HL-60 (cell line): ENCODE measurements around the gene HNRNPCL4.
"Not testable (repeated sequence)": the region's sequence is repeated elsewhere in the genome, so short reads cannot be mapped to it uniquely, and the experiment has no call there.

ENCODE experiments used
- DNase-seq, 2 experiments: peaks; one replicate each; pipeline ENCODE4 v3.0.0-alpha.2; 2010 to 2020; ENCODE audit warnings: low read depth in 1 of 2, low spot score in 1 of 2
- H3K27ac ChIP-seq: fragments of 250-450 bp; sonication (Bioruptor Pico); replicated peaks from 2 replicates; pipeline ENCODE4 v1.5.1; 2020; ENCODE audit warnings: mild to moderate bottlenecking, moderate library complexity
- H3K27me3 ChIP-seq: fragments of 250-450 bp; sonication (Bioruptor Pico); 2 replicates; pipeline ENCODE4 v1.5.1; 2021; ENCODE audit warnings: mild to moderate bottlenecking, moderate library complexity; ENCODE audit not compliant: insufficient read depth, poor library complexity, severe bottlenecking
- H3K4me3 ChIP-seq: replicated peaks from 2 replicates; pipeline ENCODE4 v1.5.1; 2011; ENCODE audit warnings: mild to moderate bottlenecking, control low read depth, low read length; ENCODE audit not compliant: insufficient read depth
- long read RNA-seq: library from polyadenylated mRNA; unstranded; transcript quantifications from one replicate; pipeline ENCODE4 v2.0.0, GENCODE V29; 2020

The HNRNPCL4 gene
- long read RNA-seq, result 0 reads

DNA sequence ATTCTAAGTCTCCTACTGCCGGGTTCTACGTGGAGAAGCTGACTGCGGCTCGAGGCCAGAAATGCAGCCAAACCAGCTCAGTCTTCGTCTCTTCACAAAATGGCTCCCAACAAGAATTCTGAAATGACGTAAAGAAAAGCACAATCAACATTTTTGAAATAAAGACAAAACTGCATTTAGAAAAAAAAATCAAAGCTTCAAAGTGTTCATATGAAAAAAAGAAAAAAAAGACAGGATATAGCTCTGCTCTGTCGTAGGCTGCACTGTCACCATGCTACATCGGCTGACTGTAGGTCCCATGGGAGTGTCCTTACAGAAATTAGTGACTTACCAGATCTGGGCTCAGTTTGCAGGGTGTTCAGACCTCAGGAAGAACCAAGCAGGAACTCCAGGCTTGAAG, at the start of gene HNRNPCL4:
Gene HNRNPCL4 (minus strand): TSS at position 101 of the 400 bp plus-strand sequence. CDS start 164 bp downstream, outside the sequence.
- not testable (repeated sequence) for H3K27me3 ChIP-seq, DNase-seq, H3K4me3 ChIP-seq, H3K27ac ChIP-seq

DNA sequence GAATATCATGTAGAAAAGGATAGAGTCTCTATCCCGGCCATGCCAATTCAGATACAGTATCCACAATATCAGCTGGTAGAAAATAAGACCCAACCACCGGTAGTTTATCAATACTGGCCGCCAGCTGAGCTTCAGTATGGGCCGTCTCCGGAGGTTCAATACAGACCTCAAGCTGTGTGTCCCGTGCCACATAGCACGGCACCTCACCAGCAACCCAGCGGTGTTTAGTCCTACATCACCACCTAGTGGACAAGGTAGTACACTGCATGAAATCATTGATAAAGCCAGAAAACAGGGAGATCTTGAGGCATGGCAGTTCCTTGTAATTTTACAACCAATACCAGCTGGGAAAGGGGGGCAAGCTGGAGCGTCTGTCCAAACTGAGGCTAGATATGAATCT, 43.3 kb upstream of the HNRNPCL4 start:
- H3K27me3 ChIP-seq, DNase-seq, H3K4me3 ChIP-seq, H3K27ac ChIP-seq: not testable (repeated sequence)

DNA sequence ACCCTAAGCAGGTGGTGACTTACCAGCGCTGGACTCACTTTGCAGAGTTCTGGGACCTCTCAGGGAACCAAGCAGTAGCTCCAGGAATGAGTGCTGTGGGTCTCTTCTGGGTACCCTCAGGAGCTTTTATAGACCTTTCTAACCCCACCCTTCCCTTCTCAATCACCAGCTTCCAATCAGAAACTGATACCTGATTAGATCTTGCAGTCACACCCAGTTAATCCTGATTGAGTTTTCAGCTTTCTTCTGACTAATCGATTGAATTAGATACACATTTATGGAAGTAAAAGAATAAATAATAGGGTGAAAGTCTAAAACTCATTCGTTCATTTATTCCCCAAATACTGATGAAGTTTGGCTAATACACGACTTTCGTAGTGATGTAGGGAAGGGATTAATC, 35.9 kb upstream of the HNRNPCL4 start, which contains the start of gene PRAMEF13:
Gene PRAMEF13 (minus strand): TSS at position 101 of the 400 bp plus-strand sequence. CDS start 1,820 bp downstream, outside the sequence.
- not testable (repeated sequence) for H3K27ac ChIP-seq, H3K27me3 ChIP-seq, H3K4me3 ChIP-seq, DNase-seq

DNA sequence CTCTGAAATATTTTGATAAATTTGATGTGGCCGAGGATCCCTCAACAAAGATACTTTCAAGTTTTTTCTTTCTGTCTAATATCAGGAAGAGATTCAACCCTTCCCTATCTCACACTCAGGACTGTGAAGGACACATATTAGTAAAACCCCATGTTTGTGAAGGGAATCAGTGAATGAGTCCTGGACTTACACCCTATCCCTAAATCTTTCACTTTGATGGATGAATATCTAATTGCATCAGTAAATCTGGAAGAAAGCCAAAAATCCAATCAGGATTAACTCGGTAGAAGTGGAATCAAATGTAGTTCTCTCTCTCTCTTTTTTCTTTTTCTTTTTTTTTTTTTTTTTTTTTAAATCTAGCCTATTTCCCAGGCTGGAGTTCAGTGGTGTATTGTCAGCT, 6.1 kb upstream of the HNRNPCL4 start, which contains the start of gene PRAMEF9:
Gene PRAMEF9 (plus strand): TSS at position 301 of the 400 bp plus-strand sequence. CDS start 3,433 bp downstream, outside the sequence.
- not testable (repeated sequence) for DNase-seq, H3K27me3 ChIP-seq, H3K27ac ChIP-seq, H3K4me3 ChIP-seq

DNA sequence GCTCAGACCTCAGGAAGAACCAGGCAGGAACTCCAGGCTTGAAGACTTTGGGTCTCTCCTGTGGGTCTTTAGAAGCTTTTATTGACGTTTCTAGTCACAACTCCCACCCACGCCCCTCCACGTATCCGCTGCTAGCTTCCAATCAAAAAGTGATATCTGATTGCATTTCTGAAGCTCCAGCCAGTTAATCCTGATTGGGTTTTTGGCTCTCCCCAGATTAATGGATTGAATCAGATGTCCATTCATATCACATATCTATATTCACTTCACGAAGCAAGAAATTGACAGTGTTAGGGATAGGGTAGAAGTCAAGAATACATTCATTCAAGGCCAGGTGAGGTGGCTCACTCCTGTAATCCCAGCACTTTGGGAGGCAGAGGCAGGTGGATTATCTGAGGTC, 9.5 kb downstream of the HNRNPCL4 start, which contains the start of gene PRAMEF26:
Gene PRAMEF26 (minus strand): TSS at position 101 of the 400 bp plus-strand sequence. CDS start 2,914 bp downstream, outside the sequence.
- H3K27me3 ChIP-seq, H3K4me3 ChIP-seq, H3K27ac ChIP-seq, DNase-seq: not testable (repeated sequence)

DNA sequence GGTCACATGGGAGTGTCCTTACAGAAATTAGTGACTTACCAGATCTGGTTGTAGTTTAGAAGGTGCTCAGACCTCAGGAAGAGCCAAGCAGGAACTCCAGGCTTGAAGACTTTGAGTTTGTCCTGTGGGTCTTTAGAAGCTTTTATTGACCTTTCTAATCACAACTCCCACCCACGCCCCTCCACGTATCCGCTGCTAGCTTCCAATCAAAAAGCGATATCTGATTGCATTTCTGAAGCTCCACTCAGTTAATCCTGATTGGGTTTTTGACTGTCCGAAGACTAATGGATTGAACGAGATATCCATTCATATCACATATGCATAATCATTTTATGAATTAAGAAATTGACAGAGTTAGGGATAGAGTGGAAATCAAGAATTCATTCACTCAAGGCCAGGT, 48.7 kb downstream of the HNRNPCL4 start, which contains the start of gene HNRNPCL2:
Gene HNRNPCL2 (minus strand): TSS at position 101 of the 400 bp plus-strand sequence. CDS start 454 bp downstream, outside the sequence.
- not testable (repeated sequence) for H3K4me3 ChIP-seq, H3K27me3 ChIP-seq, H3K27ac ChIP-seq, DNase-seq
